K562 (cell line): ENCODE results near the gene CLGN. TPM values are rescaled to one million over a fixed set of nuclear protein-coding genes. Genes with fewer than 3 reads are reported as not detected.

Source experiments
- GABPB1 ChIP-seq: sonication (generic); formaldehyde crosslinking; IDR thresholded peaks from 2 replicates; pipeline ENCODE4 v1.8.0; 2022; ENCODE audit warnings: mild to moderate bottlenecking, missing genetic modification reagents
- JUND ChIP-seq, 2 experiments: IDR thresholded peaks; 2 replicates in 1 of 2; 3 replicates in 1 of 2; pipeline ENCODE4 v1.6.1; 2011; ENCODE audit warnings: borderline replicate concordance in 2 of 2, low read depth in 2 of 2, low read length in 2 of 2, improper control_type of control experiment in 1 of 2, missing biosample characterization in 1 of 2, missing genetic modification characterization in 1 of 2, missing genetic modification reagents in 1 of 2
- MYC ChIP-seq, 2 experiments: fragments of 250-450 bp in 1 of 2; sonication (Bioruptor Pico) in 1 of 2; IDR thresholded peaks; 2 replicates each; pipeline versions ENCODE4 v1.5.1 to v1.6.1; 2012 to 2021; ENCODE audit warnings: low read depth in 2 of 2, borderline replicate concordance in 1 of 2, improper control_type of control experiment in 1 of 2, low read length in 1 of 2, mild to moderate bottlenecking in 1 of 2, moderate library complexity in 1 of 2
- NFE2 ChIP-seq: IDR thresholded peaks from 2 replicates; pipeline ENCODE4 v1.6.1; 2014; ENCODE audit warnings: antibody characterized with exemption, low read depth
- OTX1 ChIP-seq: fragments of 450-650 bp; formaldehyde crosslinking; IDR thresholded peaks from 2 replicates; pipeline ENCODE4 v1.4.0; 2022; ENCODE audit warnings: mild to moderate bottlenecking
- RFX7 ChIP-seq: fragments of 250-450 bp; sonication (Bioruptor Pico); IDR thresholded peaks from 2 replicates; pipeline ENCODE4 v1.5.1; 2021; ENCODE audit warnings: mild to moderate bottlenecking
- YY1 ChIP-seq, 3 experiments: IDR thresholded peaks; 2 replicates each; pipeline ENCODE4 v1.6.1; 2011; ENCODE audit warnings: low read length in 2 of 3, mild to moderate bottlenecking in 2 of 3, moderate library complexity in 2 of 3, borderline replicate concordance in 1 of 3, control low read depth in 1 of 3, low read depth in 1 of 3; ENCODE audit not compliant: insufficient read depth in 3 of 3, insufficient replicate concordance in 2 of 3, control insufficient read depth in 1 of 3, insufficient read length in 1 of 3; ENCODE audit errors: extremely low read depth in 1 of 3
- ZNF324 ChIP-seq: fragments of 250-450 bp; sonication (Bioruptor Pico); IDR thresholded peaks from 2 replicates; pipeline ENCODE4 v1.4.0; 2020; ENCODE audit warnings: mild to moderate bottlenecking
- ZNF589 ChIP-seq: fragments of 200-800 bp; sonication (Bioruptor generic); IDR thresholded peaks from 2 replicates; pipeline ENCODE4 v1.6.1; 2016; ENCODE audit warnings: low read depth, missing genetic modification characterization, missing compliant biosample characterization
- polyA plus RNA-seq, 8 experiments: library from polyadenylated mRNA; depleted of rRNA in 4 of 8; stranded (reverse) in 5 of 8; unstranded in 3 of 8; fragments of >200 nt; fragmentation: Nextera tagmentation in 2 of 8; fragmentation: Illumina TruSeq in 1 of 8; extraction: Ambion mirVana in 2 of 8; extraction: Trizol in 1 of 8; gene quantifications; 2 replicates each; pipeline versions ENCODE4 v1.2.1 to v1.2.3, GENCODE V29; 2011 to 2014; ENCODE audit warnings: inconsistent platforms in 1 of 8, missing spikeins in 1 of 8
- total RNA-seq, 7 experiments: library from RNA; depleted of rRNA in 6 of 7; stranded (reverse); fragments of >200 nt in 6 of 7; fragmentation: Illumina TruSeq in 2 of 7; extraction: Trizol in 2 of 7; gene quantifications; 2 replicates each; pipeline versions ENCODE4 v1.2.1 to v1.2.3, GENCODE V29; 2011 to 2021; ENCODE audit warnings: low replicate concordance in 1 of 7
- TF ChIP-seq, protein P1 (sequence below), 2 experiments: fragments of 450-650 bp; IDR thresholded peaks; 2 replicates each; pipeline ENCODE4 v1.6.1; 2016; ENCODE audit warnings: mild to moderate bottlenecking in 2 of 2, borderline replicate concordance in 1 of 2, low read depth in 1 of 2, moderate library complexity in 1 of 2
- TF ChIP-seq, protein P2 (sequence below), 2 experiments: fragments of 450-650 bp in 1 of 2; sonication (generic) in 1 of 2; formaldehyde crosslinking in 1 of 2; IDR thresholded peaks in 1 of 2; conservative IDR thresholded peaks in 1 of 2; 2 replicates each; pipeline versions ENCODE4 v1.6.1 to v1.8.1; 2016 to 2023; ENCODE audit warnings: mild to moderate bottlenecking in 2 of 2, moderate library complexity in 2 of 2, inconsistent platforms in 1 of 2, missing genetic modification reagents in 1 of 2
- TF ChIP-seq, protein P3 (sequence below): fragments of 250-450 bp; sonication (Bioruptor Pico); IDR thresholded peaks from 2 replicates; pipeline ENCODE4 v1.8.0; 2022; ENCODE audit warnings: moderate library complexity, mild to moderate bottlenecking, inconsistent platforms

Gene CLGN
- total and polyA plus RNA-seq, 9 of the 15 experiments (the other 6 are each of a cell fraction or from before 2014, with no cell fraction given) = 0.22 to 3.6 (median 2.7) TPM

DNA sequence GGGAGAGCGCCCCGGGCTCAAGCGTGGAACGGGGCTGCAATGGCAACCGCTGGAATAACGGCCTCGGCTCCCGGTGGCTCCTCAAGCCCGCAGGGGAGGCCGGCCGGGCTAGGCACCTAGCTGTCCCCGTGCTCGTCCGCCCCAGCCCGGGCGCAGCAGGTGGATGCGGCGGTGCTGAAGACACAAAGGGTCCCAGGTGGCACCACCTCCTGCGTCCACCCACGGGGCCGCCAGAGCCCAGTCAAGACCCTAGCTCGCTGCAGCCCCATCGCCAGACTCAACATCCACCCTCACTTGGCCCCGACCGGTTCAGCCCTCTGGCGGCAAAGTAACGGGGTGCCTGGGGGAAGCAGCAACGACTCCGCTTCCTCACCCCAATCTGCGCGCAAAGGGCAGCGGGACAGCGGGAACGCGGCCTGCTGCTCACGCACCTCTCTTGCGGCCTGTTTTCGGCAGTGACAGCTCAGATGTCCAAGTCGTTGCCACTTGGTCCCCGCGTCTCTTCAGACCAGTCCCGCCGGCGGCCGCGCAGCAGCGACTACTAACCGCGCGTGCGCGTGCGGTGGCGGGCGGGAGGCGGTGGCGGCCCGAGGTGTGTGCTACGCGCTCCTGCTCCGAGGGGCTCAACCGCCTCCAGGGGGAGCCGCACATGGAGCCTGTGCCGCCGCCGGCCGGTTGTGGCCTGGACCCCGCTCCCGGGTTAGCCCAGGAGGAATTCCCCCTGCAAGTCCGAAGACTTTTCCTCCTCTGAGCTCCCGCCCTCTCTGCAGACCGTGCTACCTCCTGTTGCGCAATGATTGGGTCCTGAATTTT, at the start of gene CLGN (continued):
- TF ChIP-seq, protein P1, sequence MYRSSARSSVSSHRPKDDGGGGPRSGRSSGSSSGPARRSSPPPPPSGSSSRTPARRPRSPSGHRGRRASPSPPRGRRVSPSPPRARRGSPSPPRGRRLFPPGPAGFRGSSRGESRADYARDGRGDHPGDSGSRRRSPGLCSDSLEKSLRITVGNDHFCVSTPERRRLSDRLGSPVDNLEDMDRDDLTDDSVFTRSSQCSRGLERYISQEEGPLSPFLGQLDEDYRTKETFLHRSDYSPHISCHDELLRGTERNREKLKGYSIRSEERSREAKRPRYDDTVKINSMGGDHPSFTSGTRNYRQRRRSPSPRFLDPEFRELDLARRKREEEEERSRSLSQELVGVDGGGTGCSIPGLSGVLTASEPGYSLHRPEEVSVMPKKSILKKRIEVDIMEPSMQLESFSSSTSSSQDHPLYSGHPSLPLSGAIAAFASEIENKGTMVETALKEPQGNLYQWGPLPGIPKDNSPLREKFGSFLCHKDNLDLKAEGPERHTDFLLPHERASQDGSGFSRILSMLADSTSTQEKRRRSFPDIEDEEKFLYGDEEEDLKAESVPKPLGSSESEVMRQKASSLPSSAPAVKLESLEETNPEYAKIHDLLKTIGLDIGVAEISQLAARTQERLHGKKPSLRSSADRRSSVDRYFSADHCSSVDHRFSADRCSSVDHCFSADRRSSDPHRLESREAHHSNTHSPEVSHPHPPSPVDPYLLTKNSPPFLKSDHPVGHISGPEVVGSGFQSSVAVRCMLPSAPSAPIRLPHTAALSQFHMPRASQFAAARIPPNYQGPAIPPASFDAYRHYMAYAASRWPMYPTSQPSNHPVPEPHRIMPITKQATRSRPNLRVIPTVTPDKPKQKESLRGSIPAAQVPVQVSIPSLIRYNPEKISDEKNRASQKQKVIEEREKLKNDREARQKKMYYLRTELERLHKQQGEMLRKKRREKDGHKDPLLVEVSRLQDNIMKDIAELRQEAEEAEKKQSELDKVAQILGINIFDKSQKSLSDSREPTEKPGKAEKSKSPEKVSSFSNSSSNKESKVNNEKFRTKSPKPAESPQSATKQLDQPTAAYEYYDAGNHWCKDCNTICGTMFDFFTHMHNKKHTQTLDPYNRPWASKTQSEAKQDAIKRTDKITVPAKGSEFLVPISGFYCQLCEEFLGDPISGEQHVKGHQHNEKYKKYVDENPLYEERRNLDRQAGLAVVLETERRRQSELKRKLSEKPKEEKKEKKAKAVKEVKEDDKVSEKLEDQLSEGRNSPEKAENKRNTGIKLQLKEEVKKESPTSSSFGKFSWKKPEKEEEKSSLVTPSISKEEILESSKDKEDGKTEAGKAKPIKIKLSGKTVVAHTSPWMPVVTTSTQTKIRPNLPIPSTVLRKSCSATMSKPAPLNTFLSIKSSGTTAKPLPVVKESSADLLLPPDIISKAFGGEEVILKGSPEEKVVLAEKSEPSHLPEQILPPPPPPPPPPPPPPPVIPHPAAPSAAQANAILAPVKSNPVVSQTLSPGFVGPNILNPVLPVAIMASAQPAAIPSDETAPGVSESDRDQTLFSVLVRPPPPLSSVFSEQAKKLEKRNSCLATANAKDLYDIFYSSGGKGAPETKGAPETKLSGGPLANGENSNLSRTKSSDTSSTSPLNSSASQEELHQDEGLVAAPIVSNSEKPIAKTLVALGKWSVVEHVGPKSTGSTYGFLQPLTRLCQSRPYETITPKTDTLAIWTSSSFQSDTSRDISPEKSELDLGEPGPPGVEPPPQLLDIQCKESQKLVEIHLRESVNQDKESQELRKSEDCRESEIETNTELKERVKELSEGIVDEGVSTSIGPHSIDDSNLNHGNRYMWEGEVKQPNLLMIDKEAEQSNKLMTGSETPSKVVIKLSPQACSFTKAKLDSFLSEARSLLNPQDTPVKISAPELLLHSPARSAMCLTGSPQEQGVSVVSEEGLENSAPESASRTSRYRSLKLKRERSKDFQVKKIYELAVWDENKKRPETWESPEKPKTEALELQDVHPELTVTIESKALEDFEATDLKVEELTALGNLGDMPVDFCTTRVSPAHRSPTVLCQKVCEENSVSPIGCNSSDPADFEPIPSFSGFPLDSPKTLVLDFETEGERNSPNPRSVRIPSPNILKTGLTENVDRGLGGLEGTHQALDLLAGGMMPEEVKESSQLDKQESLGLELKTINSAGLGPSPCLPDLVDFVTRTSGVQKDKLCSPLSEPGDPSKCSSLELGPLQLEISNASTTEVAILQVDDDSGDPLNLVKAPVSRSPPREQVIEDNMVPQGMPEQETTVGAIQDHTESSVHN (IDR thresholded peaks at IDR 0.05; ENCODE audit: borderline replicate concordance in 1 of 2, low read depth in 1 of 2) = no peak
- peak in 2 of 3 experiments; percentile 12 to 18 for TF ChIP-seq YY1 (IDR thresholded peaks at IDR 0.05; ENCODE audit: borderline replicate concordance in 1 of 3, control insufficient read depth in 1 of 3, extremely low read depth in 1 of 3, insufficient read depth in 3 of 3, insufficient read length in 1 of 3, insufficient replicate concordance in 2 of 3, low read depth in 1 of 3, low read length in 2 of 3)
- TF ChIP-seq, protein P2, sequence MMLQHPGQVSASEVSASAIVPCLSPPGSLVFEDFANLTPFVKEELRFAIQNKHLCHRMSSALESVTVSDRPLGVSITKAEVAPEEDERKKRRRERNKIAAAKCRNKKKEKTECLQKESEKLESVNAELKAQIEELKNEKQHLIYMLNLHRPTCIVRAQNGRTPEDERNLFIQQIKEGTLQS (IDR thresholded peaks at IDR 0.05) = no peak
- TF ChIP-seq, protein P2 (CRISPR knock-in tag; conservative IDR thresholded peaks at IDR 0.05) = no peak
- TF ChIP-seq NFE2 = no peak
- no peak for TF ChIP-seq JUND (IDR thresholded peaks at IDR 0.05; ENCODE audit: borderline replicate concordance, low read depth, low read length)
- no peak for TF ChIP-seq JUND (tag; IDR thresholded peaks at IDR 0.05; ENCODE audit: borderline replicate concordance, low read depth, low read length)
- TF ChIP-seq OTX1 (CRISPR knock-in tag) = no peak
- TF ChIP-seq RFX7 = no peak
- TF ChIP-seq ZNF589 = peak; percentile 77; the same call in 1 of the 2 replicates
- TF ChIP-seq MYC (IDR thresholded peaks at IDR 0.05; ENCODE audit: low read depth, low read length) = no peak; the same call in 1 of the 2 replicates
- no peak for TF ChIP-seq MYC (CRISPR knock-in tag; IDR thresholded peaks at IDR 0.05; ENCODE audit: borderline replicate concordance, low read depth)
- TF ChIP-seq ZNF324 = no peak
- peak; percentile 46; the same call in 1 of the 2 replicates for TF ChIP-seq GABPB1 (CRISPR knock-in tag)
- TF ChIP-seq, protein P3, sequence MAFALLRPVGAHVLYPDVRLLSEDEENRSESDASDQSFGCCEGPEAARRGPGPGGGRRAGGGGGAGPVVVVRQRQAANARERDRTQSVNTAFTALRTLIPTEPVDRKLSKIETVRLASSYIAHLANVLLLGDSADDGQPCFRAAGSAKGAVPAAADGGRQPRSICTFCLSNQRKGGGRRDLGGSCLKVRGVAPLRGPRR (CRISPR knock-in tag) = no peak
